ENCODE results near the gene TMEM266.
A peak's percentile ranks its signal among the peaks of the same experiment; 100 is the strongest.
"Not testable (repeated sequence)": the region's sequence is repeated elsewhere in the genome, so short reads cannot be mapped to it uniquely, and the experiment has no call there.

Gene TMEM266

DNA sequence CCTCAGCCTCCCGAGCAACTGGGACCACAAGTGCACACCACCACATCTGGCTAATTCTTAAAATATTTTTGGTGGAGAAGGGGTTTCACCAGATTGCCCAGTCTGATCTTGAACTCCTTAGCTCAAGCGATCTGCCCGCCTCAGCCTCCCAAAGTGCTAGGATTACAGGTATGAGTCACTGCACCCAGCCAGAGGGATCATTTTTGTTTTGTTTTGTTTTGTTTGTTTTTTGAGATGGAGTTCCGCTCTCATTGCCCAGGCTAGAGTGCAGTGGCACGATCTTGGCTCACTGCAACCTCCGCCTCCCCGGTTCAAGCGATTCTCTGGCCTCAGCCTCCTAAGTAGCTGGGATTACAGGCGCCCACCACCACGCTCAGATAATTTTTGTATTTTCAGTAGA is 5.6 kb upstream of the TMEM266 start:
- not testable (repeated sequence) for H3K4me3 ChIP-seq (ENCODE audit: low read length); H3K9ac ChIP-seq (ENCODE audit: low read length); H3K4me1 ChIP-seq (ENCODE audit: control insufficient read depth, insufficient read depth, low read length); H3K36me3 ChIP-seq (ENCODE audit: control insufficient read depth, insufficient read depth, low read length, severe bottlenecking); DNase-seq (ENCODE audit: low read depth); H3K9me3 ChIP-seq (ENCODE audit: control insufficient read depth, low read length)
- peaks cover 37% of the 10 kb centered on the region for H3K27me3 ChIP-seq (replicated peaks; ENCODE audit: control insufficient read depth, insufficient read depth, low read length)

GRCh38 chr15:76056931-76057330 is 2.9 kb upstream of the TMEM266 start:
- Histone ChIP-seq H3K36me3 (ENCODE audit: control insufficient read depth, insufficient read depth, low read length, severe bottlenecking) (no peaks in the 10 kb centered on the region), H3K27me3 (replicated peaks; ENCODE audit: control insufficient read depth, insufficient read depth, low read length) (peaks cover 51% of the 10 kb centered on the region), H3K4me3 (ENCODE audit: low read length) (no peak overlapping the region), H3K4me1 (ENCODE audit: control insufficient read depth, insufficient read depth, low read length) (peaks cover 5% of the 10 kb centered on the region), H3K9me3 (ENCODE audit: control insufficient read depth, low read length) (no peaks in the 10 kb centered on the region), H3K9ac (ENCODE audit: low read length) (no peak overlapping the region)
- no peak for DNase-seq (ENCODE audit: low read depth)

- H3K4me3 ChIP-seq (ENCODE audit: low read length): peak overlapping the region; percentile 12
- no peaks in the 10 kb centered on the region for H3K36me3 ChIP-seq (ENCODE audit: control insufficient read depth, insufficient read depth, low read length, severe bottlenecking)
- H3K27me3 ChIP-seq (replicated peaks; ENCODE audit: control insufficient read depth, insufficient read depth, low read length): peaks cover 55% of the 10 kb centered on the region
- DNase-seq (ENCODE audit: low read depth): peak; percentile 79
- H3K9me3 ChIP-seq (ENCODE audit: control insufficient read depth, low read length): no peaks in the 10 kb centered on the region
- no peak overlapping the region for H3K9ac ChIP-seq (ENCODE audit: low read length)
- peaks cover 5% of the 10 kb centered on the region for H3K4me1 ChIP-seq (ENCODE audit: control insufficient read depth, insufficient read depth, low read length)
Observed at GRCh38 chr15:76057332-76058000, 2.3 kb upstream of the TMEM266 start.

DNA sequence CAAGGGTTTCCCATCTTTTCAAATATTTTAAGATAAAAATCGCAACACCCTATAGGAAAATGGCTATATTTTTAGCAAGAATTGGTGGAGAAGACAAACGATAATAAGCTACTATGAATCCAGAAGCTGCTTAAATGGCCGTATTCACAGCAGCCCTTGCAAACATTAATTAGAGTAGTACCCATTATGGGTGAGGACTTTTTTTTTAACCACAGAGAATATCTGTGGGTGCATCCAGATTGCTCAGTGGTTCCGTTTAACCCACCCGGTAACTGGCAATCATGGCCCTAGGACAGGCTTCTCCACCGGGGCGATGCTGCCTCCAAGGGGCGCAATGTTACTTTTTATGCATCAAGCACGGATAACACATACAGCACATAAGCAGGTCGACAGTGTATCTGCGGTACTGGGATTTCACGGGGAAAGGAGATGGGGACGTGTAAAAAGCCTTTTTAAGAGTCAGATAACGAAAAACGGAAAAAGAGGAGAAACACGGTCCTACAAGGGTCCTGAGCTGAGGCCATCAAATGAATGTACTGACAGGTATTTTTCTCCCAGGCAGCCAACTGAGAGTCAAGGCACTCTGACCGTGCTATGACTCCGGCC is 968 bp upstream of the TMEM266 start:
- no peaks in the 10 kb centered on the region for H3K9me3 ChIP-seq (ENCODE audit: control insufficient read depth, low read length)
- peak overlapping the region; percentile 71 for H3K4me3 ChIP-seq (ENCODE audit: low read length)
- no peaks in the 10 kb centered on the region for H3K36me3 ChIP-seq (ENCODE audit: control insufficient read depth, insufficient read depth, low read length, severe bottlenecking)
- peak; percentile 6 for DNase-seq (ENCODE audit: low read depth)
- H3K4me1 ChIP-seq (ENCODE audit: control insufficient read depth, insufficient read depth, low read length): peaks cover 5% of the 10 kb centered on the region
- H3K9ac ChIP-seq (ENCODE audit: low read length): no peak overlapping the region
- H3K27me3 ChIP-seq (replicated peaks; ENCODE audit: control insufficient read depth, insufficient read depth, low read length): peaks cover 60% of the 10 kb centered on the region

DNA sequence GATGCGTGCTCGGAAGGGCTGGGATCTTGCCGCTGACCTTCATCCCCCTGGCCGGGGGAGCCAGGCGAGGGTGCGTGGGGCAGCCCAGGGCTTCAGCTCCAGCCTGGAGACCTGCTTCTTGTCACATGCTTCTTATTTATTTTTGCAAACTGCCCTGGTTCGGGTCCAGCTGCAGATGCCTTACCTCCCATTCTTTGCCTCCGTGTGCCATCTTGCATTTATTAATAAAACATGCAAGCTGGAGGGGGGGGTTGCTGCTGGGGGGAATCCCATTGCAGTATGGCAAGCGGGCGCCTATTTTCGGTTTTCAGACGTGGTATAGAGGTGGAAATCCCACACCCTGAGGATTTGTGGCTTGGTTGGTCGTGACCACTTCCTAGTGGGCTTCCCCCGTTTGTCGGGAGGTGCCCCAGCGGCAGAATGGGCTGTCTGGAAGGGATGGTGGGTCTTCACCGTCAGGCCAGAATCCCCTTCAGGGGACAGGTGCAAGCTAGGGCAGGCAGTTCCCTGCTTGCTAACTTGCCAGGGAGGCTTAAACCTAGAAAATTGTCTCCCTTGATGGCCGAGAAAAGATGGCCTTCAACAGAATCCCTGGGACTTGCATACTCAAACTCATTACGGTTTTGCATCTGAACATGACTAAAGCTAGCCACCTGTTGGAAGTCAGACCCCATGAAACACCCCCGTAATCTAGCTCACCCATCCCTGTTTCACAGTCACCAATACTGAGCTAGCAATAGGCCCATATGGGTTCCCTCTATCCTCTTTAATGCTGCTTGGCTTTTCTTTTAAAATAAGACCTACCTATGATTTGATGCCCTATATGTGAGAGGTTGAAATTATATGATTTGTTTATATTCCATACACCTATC is 569 bp downstream of the TMEM266 start:
- Histone ChIP-seq H3K4me3 (ENCODE audit: low read length) (peak overlapping the region; percentile 67), H3K4me1 (ENCODE audit: control insufficient read depth, insufficient read depth, low read length) (peaks cover 5% of the 10 kb centered on the region), H3K9ac (ENCODE audit: low read length) (no peak overlapping the region), H3K27me3 (replicated peaks; ENCODE audit: control insufficient read depth, insufficient read depth, low read length) (peaks cover 68% of the 10 kb centered on the region), H3K9me3 (ENCODE audit: control insufficient read depth, low read length) (no peaks in the 10 kb centered on the region), H3K36me3 (ENCODE audit: control insufficient read depth, insufficient read depth, low read length, severe bottlenecking) (no peaks in the 10 kb centered on the region)
- no peak for DNase-seq (ENCODE audit: low read depth)

DNA sequence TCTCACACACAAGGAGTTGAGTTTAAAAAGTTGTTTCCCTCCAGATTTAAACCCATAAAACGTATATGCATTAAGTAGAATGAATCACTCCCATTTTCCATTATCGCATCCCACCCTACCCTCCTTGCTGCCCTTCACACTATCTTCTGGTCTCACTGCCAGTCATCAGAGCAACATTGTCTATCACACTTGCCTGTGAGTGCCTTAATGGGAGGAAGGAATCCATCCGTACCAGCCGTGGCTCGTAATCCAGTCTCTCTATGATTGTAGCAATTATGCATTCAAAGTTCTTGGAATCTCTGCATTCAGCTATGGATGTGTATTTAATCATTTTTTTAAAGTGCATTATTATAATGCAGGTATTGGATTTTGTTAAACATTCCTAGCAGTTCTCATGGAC is 1.9 kb downstream of the TMEM266 start:
- Histone ChIP-seq H3K27me3 (replicated peaks; ENCODE audit: control insufficient read depth, insufficient read depth, low read length) (peaks cover 77% of the 10 kb centered on the region), H3K4me1 (ENCODE audit: control insufficient read depth, insufficient read depth, low read length) (peaks cover 5% of the 10 kb centered on the region), H3K9ac (ENCODE audit: low read length) (no peak overlapping the region), H3K9me3 (ENCODE audit: control insufficient read depth, low read length) (no peaks in the 10 kb centered on the region), H3K4me3 (ENCODE audit: low read length) (no peak overlapping the region), H3K36me3 (ENCODE audit: control insufficient read depth, insufficient read depth, low read length, severe bottlenecking) (no peaks in the 10 kb centered on the region)
- DNase-seq (ENCODE audit: low read depth): no peak

GRCh38 chr15:76062286-76062685 is 2.5 kb downstream of the TMEM266 start:
- no peak overlapping the region for H3K9ac ChIP-seq (ENCODE audit: low read length)
- no peak for DNase-seq (ENCODE audit: low read depth)
- peaks cover 81% of the 10 kb centered on the region for H3K27me3 ChIP-seq (replicated peaks; ENCODE audit: control insufficient read depth, insufficient read depth, low read length)
- peaks cover 5% of the 10 kb centered on the region for H3K4me1 ChIP-seq (ENCODE audit: control insufficient read depth, insufficient read depth, low read length)
- H3K36me3 ChIP-seq (ENCODE audit: control insufficient read depth, insufficient read depth, low read length, severe bottlenecking): no peaks in the 10 kb centered on the region
- H3K9me3 ChIP-seq (ENCODE audit: control insufficient read depth, low read length): no peaks in the 10 kb centered on the region
- no peak overlapping the region for H3K4me3 ChIP-seq (ENCODE audit: low read length)

GRCh38 chr15:76064375-76064774 is 4.6 kb downstream of the TMEM266 start:
- H3K4me1 ChIP-seq (ENCODE audit: control insufficient read depth, insufficient read depth, low read length): peaks cover under 1% of the 10 kb centered on the region
- peaks cover 79% of the 10 kb centered on the region for H3K27me3 ChIP-seq (replicated peaks; ENCODE audit: control insufficient read depth, insufficient read depth, low read length)
- no peaks in the 10 kb centered on the region for H3K36me3 ChIP-seq (ENCODE audit: control insufficient read depth, insufficient read depth, low read length, severe bottlenecking)
- no peaks in the 10 kb centered on the region for H3K9me3 ChIP-seq (ENCODE audit: control insufficient read depth, low read length)
- no peak for DNase-seq (ENCODE audit: low read depth)
- no peak overlapping the region for H3K9ac ChIP-seq (ENCODE audit: low read length)
- no peak overlapping the region for H3K4me3 ChIP-seq (ENCODE audit: low read length)

GRCh38 chr15:76065245-76065644 is 5.5 kb downstream of the TMEM266 start:
- no peak for DNase-seq (ENCODE audit: low read depth)
- Histone ChIP-seq H3K27me3 (replicated peaks; ENCODE audit: control insufficient read depth, insufficient read depth, low read length) (peaks cover 77% of the 10 kb centered on the region), H3K9me3 (ENCODE audit: control insufficient read depth, low read length) (no peaks in the 10 kb centered on the region), H3K4me3 (ENCODE audit: low read length) (no peak overlapping the region), H3K36me3 (ENCODE audit: control insufficient read depth, insufficient read depth, low read length, severe bottlenecking) (no peaks in the 10 kb centered on the region), H3K9ac (ENCODE audit: low read length) (no peak overlapping the region), H3K4me1 (ENCODE audit: control insufficient read depth, insufficient read depth, low read length) (no peaks in the 10 kb centered on the region)

GRCh38 chr15:76065793-76066192 is 6.0 kb downstream of the TMEM266 start:
- Histone ChIP-seq H3K9me3 (ENCODE audit: control insufficient read depth, low read length) (no peaks in the 10 kb centered on the region), H3K4me1 (ENCODE audit: control insufficient read depth, insufficient read depth, low read length) (no peaks in the 10 kb centered on the region), H3K9ac (ENCODE audit: low read length) (no peak overlapping the region), H3K4me3 (ENCODE audit: low read length) (no peak overlapping the region), H3K27me3 (replicated peaks; ENCODE audit: control insufficient read depth, insufficient read depth, low read length) (peaks cover 77% of the 10 kb centered on the region), H3K36me3 (ENCODE audit: control insufficient read depth, insufficient read depth, low read length, severe bottlenecking) (no peaks in the 10 kb centered on the region)
- no peak for DNase-seq (ENCODE audit: low read depth)

- Histone ChIP-seq H3K27me3 (replicated peaks; ENCODE audit: control insufficient read depth, insufficient read depth, low read length) (peaks cover 50% of the 10 kb centered on the region), H3K4me3 (ENCODE audit: low read length) (no peak overlapping the region), H3K4me1 (ENCODE audit: control insufficient read depth, insufficient read depth, low read length) (no peaks in the 10 kb centered on the region), H3K36me3 (ENCODE audit: control insufficient read depth, insufficient read depth, low read length, severe bottlenecking) (no peaks in the 10 kb centered on the region), H3K9ac (ENCODE audit: low read length) (no peak overlapping the region), H3K9me3 (ENCODE audit: control insufficient read depth, low read length) (no peaks in the 10 kb centered on the region)
- DNase-seq (ENCODE audit: low read depth): no peak
Observed at GRCh38 chr15:76070192-76070591, 10.4 kb downstream of the TMEM266 start.
